SU-DHL-6 (cell line): ENCODE measurements around the gene THSD4.

Experiments
- H2AFZ ChIP-seq: fragments of 200-600 bp; sonication (generic); 2 replicates; pipeline ENCODE4 v1.6.1; 2014; ENCODE audit warnings: low read depth, mild to moderate bottlenecking, moderate library complexity, mixed read lengths, antibody characterized with exemption, low read length; ENCODE audit not compliant: severe bottlenecking
- H3F3A ChIP-seq: fragments of 200-600 bp; shearing (Covaris generic); 2 replicates; pipeline ENCODE4 v1.6.0; 2016; ENCODE audit warnings: antibody characterized with exemption, mild to moderate bottlenecking; ENCODE audit not compliant: insufficient read depth
- H3K27ac ChIP-seq: fragments of 200-600 bp; sonication (generic); 2 replicates; pipeline ENCODE4 v1.5.1; 2016; ENCODE audit warnings: low read depth, mild to moderate bottlenecking, low read length, moderate library complexity, mixed read lengths
- H3K27me3 ChIP-seq: fragments of 200-600 bp; sonication (generic), shearing (Covaris generic); 2 replicates; pipeline ENCODE4 v1.6.0; 2014; ENCODE audit warnings: mild to moderate bottlenecking, low read length
- H3K36me3 ChIP-seq: fragments of 200-600 bp; sonication (generic); 2 replicates; pipeline ENCODE4 v1.6.1; 2014; ENCODE audit warnings: mild to moderate bottlenecking, low read length, mixed read lengths
- H3K4me2 ChIP-seq: fragments of 300-600, 200-600 bp; shearing (Covaris generic), sonication (generic); 2 replicates; pipeline ENCODE4 v1.6.0; 2014; ENCODE audit warnings: low read length, low read depth, mild to moderate bottlenecking; ENCODE audit not compliant: poor library complexity, severe bottlenecking
- H3K4me3 ChIP-seq: fragments of 200-600 bp; sonication (generic); 2 replicates; pipeline ENCODE4 v1.5.1; 2014; ENCODE audit warnings: antibody characterized with exemption, low read length, mild to moderate bottlenecking, mixed read lengths; ENCODE audit not compliant: insufficient read depth, poor library complexity, severe bottlenecking
- H3K79me2 ChIP-seq: fragments of 200-600 bp; sonication (generic); 2 replicates; pipeline ENCODE4 v1.6.1; 2014; ENCODE audit warnings: mild to moderate bottlenecking, low read length, moderate library complexity; ENCODE audit not compliant: insufficient read depth
- H3K9ac ChIP-seq: fragments of 200-600 bp; sonication (generic); 2 replicates; pipeline ENCODE4 v1.7.0; 2014; ENCODE audit warnings: mild to moderate bottlenecking, low read length
- H3K9me2 ChIP-seq: fragments of 200-600 bp; sonication (generic); replicated peaks from 2 replicates; pipeline ENCODE4 v1.6.1; 2014; ENCODE audit warnings: low read length; ENCODE audit not compliant: insufficient read depth
- H3K9me3 ChIP-seq: fragments of 200-600 bp; sonication (generic); 2 replicates; pipeline ENCODE4 v1.6.1; 2014; ENCODE audit warnings: low read length, mixed read lengths; ENCODE audit not compliant: insufficient read depth
- H4K20me1 ChIP-seq: fragments of 200-600 bp; sonication (generic); 2 replicates; pipeline ENCODE4 v1.6.1; 2014; ENCODE audit warnings: low read depth, mild to moderate bottlenecking, antibody characterized with exemption, low read length, moderate library complexity, mixed read lengths
- CTCF ChIP-seq: fragments of 200-600 bp; sonication (generic); IDR thresholded peaks from one replicate; pipeline ENCODE4 v1.5.1; 2017; ENCODE audit warnings: antibody characterized with exemption, mild to moderate bottlenecking, low read length, moderate library complexity; ENCODE audit not compliant: insufficient read depth, poor library complexity, severe bottlenecking
- EZH2phosphoT487 ChIP-seq: fragments of 200-600 bp; sonication (generic), shearing (Covaris generic); conservative IDR thresholded peaks from 2 replicates; pipeline ENCODE4 v1.6.1; 2018; ENCODE audit warnings: mild to moderate bottlenecking, antibody characterized with exemption, low read length, moderate library complexity, mixed read lengths

The THSD4 gene

GRCh38 chr15:71244250-71244649 lies 129.0 kb downstream of the THSD4 start:
- Histone ChIP-seq H2AFZ (no peak overlapping the region), H3K9me2 (no peaks in the 10 kb centered on the region), H4K20me1 (no peaks in the 10 kb centered on the region), H3K4me3 (no peak overlapping the region), H3K36me3 (no peaks in the 10 kb centered on the region), H3K27ac (no peak overlapping the region), H3K4me2 (no peak overlapping the region), H3K27me3 (no peaks in the 10 kb centered on the region; the same call in 1 of the 2 replicates), H3K79me2 (no peaks in the 10 kb centered on the region), H3F3A (no peaks in the 10 kb centered on the region), H3K9me3 (no peaks in the 10 kb centered on the region), H3K9ac (no peak overlapping the region)
- TF ChIP-seq EZH2phosphoT487, result no peak
- no peak for TF ChIP-seq CTCF

- H3K9me2 ChIP-seq, result no peaks in the 10 kb centered on the region
- H3F3A ChIP-seq, result no peaks in the 10 kb centered on the region
- H3K27me3 ChIP-seq, result no peaks in the 10 kb centered on the region
- no peak for TF ChIP-seq CTCF
- no peak for TF ChIP-seq EZH2phosphoT487
- no peak overlapping the region for H3K27ac ChIP-seq
- no peaks in the 10 kb centered on the region for H3K9me3 ChIP-seq
- no peaks in the 10 kb centered on the region for H3K36me3 ChIP-seq
- no peak overlapping the region for H3K9ac ChIP-seq
- H3K4me3 ChIP-seq, result no peak overlapping the region
- no peaks in the 10 kb centered on the region for H4K20me1 ChIP-seq
- no peaks in the 10 kb centered on the region for H3K79me2 ChIP-seq
- H2AFZ ChIP-seq, result no peak overlapping the region
- no peak overlapping the region for H3K4me2 ChIP-seq
Observed at GRCh38 chr15:71245588-71245987, 130.3 kb downstream of the THSD4 start.

- no peaks in the 10 kb centered on the region for H3K36me3 ChIP-seq
- H3K79me2 ChIP-seq, result no peaks in the 10 kb centered on the region
- no peak overlapping the region for H3K9ac ChIP-seq
- H3K27me3 ChIP-seq, result no peaks in the 10 kb centered on the region
- no peaks in the 10 kb centered on the region for H3K9me2 ChIP-seq
- H3F3A ChIP-seq, result no peaks in the 10 kb centered on the region
- H3K9me3 ChIP-seq, result no peaks in the 10 kb centered on the region
- no peak overlapping the region for H3K4me2 ChIP-seq
- TF ChIP-seq CTCF, result no peak
- TF ChIP-seq EZH2phosphoT487, result no peak
- no peaks in the 10 kb centered on the region for H4K20me1 ChIP-seq
- no peak overlapping the region for H2AFZ ChIP-seq
- H3K4me3 ChIP-seq, result no peak overlapping the region
- H3K27ac ChIP-seq, result no peak overlapping the region
Observed at GRCh38 chr15:71248386-71248785, 133.1 kb downstream of the THSD4 start.

GRCh38 chr15:71249986-71250385 lies 134.7 kb downstream of the THSD4 start:
- H2AFZ ChIP-seq, result no peak overlapping the region
- H3K4me3 ChIP-seq, result no peak overlapping the region
- no peaks in the 10 kb centered on the region for H3K36me3 ChIP-seq
- H3K4me2 ChIP-seq, result no peak overlapping the region
- TF ChIP-seq CTCF (no peak), EZH2phosphoT487 (no peak)
- H4K20me1 ChIP-seq, result no peaks in the 10 kb centered on the region
- H3K9ac ChIP-seq, result no peak overlapping the region
- H3K27ac ChIP-seq, result no peak overlapping the region
- no peaks in the 10 kb centered on the region for H3K27me3 ChIP-seq
- no peaks in the 10 kb centered on the region for H3K9me3 ChIP-seq
- no peaks in the 10 kb centered on the region for H3F3A ChIP-seq
- H3K79me2 ChIP-seq, result no peaks in the 10 kb centered on the region
- no peaks in the 10 kb centered on the region for H3K9me2 ChIP-seq
